GM19043 (cell line): Measurements from ENCODE around the gene SLC11A1.

ENCODE experiments used
- ATAC-seq: cut with Tn5 transposase; IDR thresholded peaks from one replicate; pipeline ENCODE4 v1.9.1; 2021; ENCODE audit warnings: low read depth; ENCODE audit not compliant: unreplicated experiment

The SLC11A1 gene

DNA sequence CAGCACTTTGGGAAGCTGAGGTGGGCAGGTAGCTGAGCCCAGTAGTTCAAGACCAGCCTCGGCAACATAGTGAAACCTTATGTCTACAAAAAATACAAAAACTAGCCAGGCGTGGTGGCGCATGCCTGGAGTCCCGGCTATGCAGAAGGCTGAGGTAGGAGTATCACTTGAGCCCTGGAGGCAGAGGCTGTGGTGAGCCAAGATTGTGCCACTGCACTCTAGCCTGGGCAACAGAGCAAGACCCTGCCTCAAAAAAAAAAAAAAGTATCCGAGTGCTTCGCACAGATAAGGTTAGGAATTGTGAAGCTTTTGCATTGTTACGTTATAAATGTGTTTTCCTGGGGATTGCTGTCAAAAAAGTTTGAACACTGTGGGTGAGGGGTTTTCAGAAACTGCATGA, 21.7 kb downstream of the SLC11A1 start:
- ATAC-seq: no peak

- ATAC-seq: no peak
These were observed 22.4 kb downstream of the SLC11A1 start for GRCh38 chr2:218404351-218405085.

DNA sequence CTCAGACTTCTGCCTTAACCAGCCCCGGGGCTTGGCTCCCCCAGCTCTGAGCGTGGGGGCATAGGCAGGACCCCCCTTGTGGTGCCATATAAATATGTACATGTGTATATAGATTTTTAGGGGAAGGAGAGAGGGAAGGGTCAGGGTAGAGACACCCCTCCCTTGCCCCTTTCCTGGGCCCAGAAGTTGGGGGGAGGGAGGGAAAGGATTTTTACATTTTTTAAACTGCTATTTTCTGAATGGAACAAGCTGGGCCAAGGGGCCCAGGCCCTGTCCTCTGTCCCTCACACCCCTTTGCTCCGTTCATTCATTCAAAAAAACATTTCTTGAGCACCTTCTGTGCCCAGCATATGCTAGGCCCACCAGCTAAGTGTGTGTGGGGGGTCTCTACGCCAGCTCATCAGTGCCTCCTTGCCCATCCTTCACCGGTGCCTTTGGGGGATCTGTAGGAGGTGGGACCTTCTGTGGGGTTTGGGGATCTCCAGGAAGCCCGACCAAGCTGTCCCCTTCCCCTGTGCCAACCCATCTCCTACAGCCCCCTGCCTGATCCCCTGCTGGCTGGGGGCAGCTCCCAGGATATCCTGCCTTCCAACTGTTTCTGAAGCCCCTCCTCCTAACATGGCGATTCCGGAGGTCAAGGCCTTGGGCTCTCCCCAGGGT, 23.1 kb downstream of the SLC11A1 start:
- no peak for ATAC-seq

DNA sequence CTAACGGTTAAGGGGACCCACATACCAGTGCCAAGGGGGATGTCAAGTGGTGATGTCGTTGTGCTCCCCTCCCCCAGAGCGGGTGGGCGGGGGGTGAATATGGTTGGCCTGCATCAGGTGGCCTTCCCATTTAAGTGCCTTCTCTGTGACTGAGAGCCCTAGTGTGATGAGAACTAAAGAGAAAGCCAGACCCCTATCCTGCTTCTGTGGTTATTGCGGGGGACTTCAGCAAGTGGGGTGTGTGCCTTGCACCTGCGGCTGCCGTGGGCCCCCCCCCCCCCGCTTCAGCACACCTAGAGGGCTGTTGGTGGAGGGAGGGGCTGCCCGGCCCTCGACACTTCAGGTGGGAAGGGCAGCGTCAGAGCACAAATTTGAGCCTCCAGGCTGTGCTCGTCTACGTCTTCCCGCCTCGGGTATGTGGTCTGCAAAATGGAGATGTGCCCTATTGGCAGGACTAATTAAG, 23.7 kb downstream of the SLC11A1 start:
- peak; percentile 16 for ATAC-seq

- peak; percentile 80 for ATAC-seq
These were observed 24.3 kb downstream of the SLC11A1 start for GRCh38 chr2:218406209-218406948.

GRCh38 chr2:218406949-218407618, 25.0 kb downstream of the SLC11A1 start:
- ATAC-seq: no peak

DNA sequence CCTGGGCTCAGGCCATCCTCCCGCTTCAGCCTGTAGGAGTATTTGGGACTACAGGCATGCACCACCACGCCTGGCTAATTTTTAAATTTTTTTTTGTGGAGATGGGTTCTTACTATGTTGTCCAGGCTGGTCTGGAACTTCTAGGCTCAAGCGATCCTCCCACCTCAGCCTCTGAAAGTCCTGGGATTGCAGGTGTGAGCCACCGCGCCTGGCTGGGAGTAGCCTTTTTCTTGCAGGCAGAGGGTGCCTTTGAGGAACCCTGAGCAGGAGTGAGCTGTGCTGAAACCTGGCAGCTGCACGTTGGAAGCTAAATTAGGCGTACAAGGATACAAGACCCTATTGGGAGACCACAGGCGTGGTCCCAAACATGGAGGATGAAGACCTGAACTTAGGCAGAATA, 25.6 kb downstream of the SLC11A1 start:
- ATAC-seq: no peak

DNA sequence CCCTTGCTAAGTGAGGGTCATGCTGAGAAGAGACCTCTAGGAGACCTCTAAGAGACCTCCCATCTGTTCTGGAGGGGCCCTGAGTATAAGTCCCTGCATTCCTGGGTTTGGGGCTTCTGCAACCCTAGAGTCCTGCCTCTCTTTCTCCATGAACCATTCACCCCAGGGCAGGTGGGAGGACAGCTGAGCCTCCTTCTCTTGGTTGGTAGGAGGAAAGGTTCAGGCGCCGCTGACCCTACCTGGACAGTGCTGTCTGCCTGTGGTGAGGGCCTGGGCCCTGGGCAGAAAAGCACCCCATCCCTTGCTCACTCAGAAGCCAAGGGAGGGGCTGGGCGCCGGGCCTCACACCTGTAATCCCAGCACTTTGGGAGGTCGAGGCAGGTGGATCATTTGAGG, 36.2 kb downstream of the SLC11A1 start:
- no peak for ATAC-seq

DNA sequence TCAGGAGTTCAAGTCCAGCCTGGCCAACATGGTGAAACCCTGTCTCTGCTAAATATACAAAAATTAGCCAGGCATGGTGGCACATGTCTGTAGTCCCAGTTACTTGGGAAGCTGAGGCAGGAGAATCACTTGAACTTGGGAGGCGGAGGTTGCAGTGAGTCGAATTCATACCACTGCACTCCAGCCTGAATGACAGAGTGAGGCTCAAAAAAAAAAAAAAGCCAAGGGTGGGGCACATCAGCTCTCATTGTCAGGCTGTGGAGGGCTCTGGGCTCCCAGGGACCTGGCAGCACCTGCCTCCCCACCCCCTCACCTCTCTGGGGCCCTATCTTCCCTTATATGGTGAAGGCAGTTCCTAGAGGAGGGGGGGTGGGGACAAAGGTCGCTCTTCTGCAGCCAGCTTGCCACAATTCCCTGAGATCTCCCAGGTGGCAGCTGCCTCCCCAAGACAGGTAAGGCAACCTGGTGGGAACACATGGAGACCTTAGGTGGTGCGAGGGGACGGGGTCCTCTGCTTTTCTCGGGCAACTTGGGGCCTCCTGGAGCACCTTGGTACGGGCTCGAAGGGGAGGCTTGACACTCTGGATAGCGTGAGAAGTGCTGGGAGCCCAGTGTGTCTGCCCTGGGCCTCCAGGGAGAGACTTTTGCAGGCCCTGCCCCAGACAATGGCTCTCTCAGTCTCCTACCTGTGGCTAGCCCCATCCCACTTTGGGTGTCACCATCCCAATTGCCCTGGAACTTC, 36.8 kb downstream of the SLC11A1 start, which contains the start of gene VIL1:
TSS of gene VIL1 (plus strand) at position 407 of the 742 bp plus-strand sequence. CDS start 4,656 bp downstream, outside the sequence.
- no peak for ATAC-seq

DNA sequence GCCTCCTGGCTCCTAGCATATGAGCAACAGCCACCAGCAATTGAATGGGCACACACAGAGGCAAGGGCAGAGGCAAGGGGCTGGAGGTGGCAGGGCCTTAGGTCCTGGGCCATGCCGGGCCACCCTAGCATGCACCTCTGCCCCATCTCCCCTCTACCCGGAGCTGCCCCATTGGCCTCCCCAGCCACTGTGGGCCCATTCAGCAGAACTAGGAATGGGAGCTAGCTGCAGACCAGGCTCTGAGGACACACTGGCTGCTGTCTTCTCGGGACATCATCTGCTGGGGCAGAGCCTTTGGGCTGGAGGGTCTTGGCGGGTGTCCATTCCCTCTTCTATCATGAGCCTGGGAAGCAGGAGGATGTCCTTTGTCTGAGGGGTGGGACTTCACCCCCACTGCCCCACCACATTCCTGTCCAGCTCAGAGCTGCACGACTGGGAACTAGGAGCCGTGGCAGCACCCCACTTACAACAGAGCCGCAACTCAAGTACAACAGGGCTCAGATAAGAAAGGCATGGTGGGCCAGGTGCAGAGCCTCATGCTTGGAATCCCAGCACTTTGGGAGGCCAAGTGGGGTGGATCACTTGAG, 37.6 kb downstream of the SLC11A1 start:
- no peak for ATAC-seq

- no peak for ATAC-seq
These were observed 39.0 kb downstream of the SLC11A1 start for GRCh38 chr2:218421027-218421426.

GRCh38 chr2:218422403-218423086, 40.5 kb downstream of the SLC11A1 start:
- no peak for ATAC-seq

GRCh38 chr2:218423584-218423983, 41.5 kb downstream of the SLC11A1 start:
- no peak for ATAC-seq

DNA sequence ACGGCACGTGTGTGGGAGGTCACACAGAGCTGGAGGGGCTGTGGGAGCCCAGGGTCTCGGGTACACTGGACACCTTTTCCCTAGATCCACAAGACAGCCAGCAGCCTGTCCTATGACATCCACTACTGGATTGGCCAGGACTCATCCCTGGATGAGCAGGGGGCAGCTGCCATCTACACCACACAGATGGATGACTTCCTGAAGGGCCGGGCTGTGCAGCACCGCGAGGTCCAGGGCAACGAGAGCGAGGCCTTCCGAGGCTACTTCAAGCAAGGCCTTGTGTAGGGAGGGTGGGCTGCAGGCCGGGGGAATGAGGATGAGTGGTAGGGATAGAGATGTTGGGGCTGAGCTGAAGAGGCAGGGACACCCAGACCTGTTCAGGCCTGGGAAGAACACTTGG, 43.5 kb downstream of the SLC11A1 start:
- no peak for ATAC-seq

DNA sequence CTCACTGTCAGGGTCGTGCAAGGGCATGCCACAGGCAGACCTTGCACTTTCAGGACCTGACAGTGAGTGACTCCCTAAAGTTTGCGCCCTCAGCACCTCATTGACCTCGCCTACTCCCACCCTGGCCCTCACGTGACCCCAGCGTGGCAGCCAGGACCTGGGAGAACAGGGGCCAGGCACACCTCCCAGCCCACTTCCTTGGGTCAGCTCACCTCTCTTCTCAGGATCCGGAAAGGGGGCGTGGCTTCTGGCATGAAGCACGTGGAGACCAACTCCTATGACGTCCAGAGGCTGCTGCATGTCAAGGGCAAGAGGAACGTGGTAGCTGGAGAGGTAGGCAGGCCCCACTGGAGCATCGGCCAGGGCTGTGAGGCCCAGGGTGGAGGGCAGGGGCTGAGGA, 45.7 kb downstream of the SLC11A1 start:
- ATAC-seq: no peak

- ATAC-seq: no peak
These were observed 46.9 kb downstream of the SLC11A1 start for GRCh38 chr2:218428846-218429558.

GRCh38 chr2:218429911-218430692, 48.0 kb downstream of the SLC11A1 start:
- no peak for ATAC-seq

- no peak for ATAC-seq
These were observed 48.6 kb downstream of the SLC11A1 start for GRCh38 chr2:218430721-218431120.
